KMS-11 (cell line): Measurements from ENCODE around the gene KIAA2012.

ENCODE experiments used
- H2AFZ ChIP-seq: fragments of 200-600 bp; sonication (generic); 2 replicates; pipeline ENCODE4 v1.6.1; 2016; ENCODE audit warnings: antibody characterized with exemption, mixed run types, low read depth
- H3K27ac ChIP-seq: fragments of 200-600 bp; sonication (generic); 2 replicates; pipeline ENCODE4 v1.6.1; 2016; ENCODE audit warnings: mild to moderate bottlenecking, mixed run types
- H3K27me3 ChIP-seq: fragments of 200-600 bp; sonication (generic); 2 replicates; pipeline ENCODE4 v1.6.1; 2017; ENCODE audit warnings: mild to moderate bottlenecking, low read depth, mixed run types, moderate library complexity; ENCODE audit not compliant: insufficient read depth
- H3K36me3 ChIP-seq: fragments of 200-600 bp; sonication (generic); 2 replicates; pipeline ENCODE4 v1.6.1; 2017; ENCODE audit warnings: mild to moderate bottlenecking, mixed run types; ENCODE audit not compliant: insufficient read depth
- H3K4me1 ChIP-seq: fragments of 200-600 bp; sonication (generic); 2 replicates; pipeline ENCODE4 v1.6.1; 2016; ENCODE audit warnings: mild to moderate bottlenecking, low read depth, mixed run types; ENCODE audit not compliant: poor library complexity, severe bottlenecking
- H3K4me2 ChIP-seq: fragments of 200-600 bp; sonication (generic); 2 replicates; pipeline ENCODE4 v1.7.0; 2016; ENCODE audit warnings: mild to moderate bottlenecking, mixed run types
- H3K4me3 ChIP-seq: fragments of 200-600 bp; sonication (generic); IDR thresholded peaks from 2 replicates; pipeline ENCODE4 v1.6.1; 2017; ENCODE audit warnings: low read depth, low read length, mixed read lengths; ENCODE audit not compliant: insufficient read depth
- H3K79me2 ChIP-seq: fragments of 200-600 bp; sonication (generic); 2 replicates; pipeline ENCODE4 v1.6.1; 2016; ENCODE audit warnings: low read depth, mixed run types; ENCODE audit not compliant: insufficient read depth
- H3K9ac ChIP-seq: fragments of 200-600 bp; sonication (generic); 2 replicates; pipeline ENCODE4 v1.6.1; 2016; ENCODE audit warnings: mild to moderate bottlenecking, mixed run types
- H4K20me1 ChIP-seq: fragments of 200-600 bp; sonication (generic); 2 replicates; pipeline ENCODE4 v1.6.1; 2016; ENCODE audit warnings: mild to moderate bottlenecking, mixed run types; ENCODE audit not compliant: insufficient read depth
- TF ChIP-seq, protein P1 (sequence below): fragments of 200-600 bp; sonication (generic); conservative IDR thresholded peaks from 2 replicates; pipeline ENCODE4 v1.6.1; 2017; ENCODE audit warnings: low read depth, mild to moderate bottlenecking, antibody characterized with exemption, low read length, moderate library complexity, mixed read lengths

Gene KIAA2012

DNA sequence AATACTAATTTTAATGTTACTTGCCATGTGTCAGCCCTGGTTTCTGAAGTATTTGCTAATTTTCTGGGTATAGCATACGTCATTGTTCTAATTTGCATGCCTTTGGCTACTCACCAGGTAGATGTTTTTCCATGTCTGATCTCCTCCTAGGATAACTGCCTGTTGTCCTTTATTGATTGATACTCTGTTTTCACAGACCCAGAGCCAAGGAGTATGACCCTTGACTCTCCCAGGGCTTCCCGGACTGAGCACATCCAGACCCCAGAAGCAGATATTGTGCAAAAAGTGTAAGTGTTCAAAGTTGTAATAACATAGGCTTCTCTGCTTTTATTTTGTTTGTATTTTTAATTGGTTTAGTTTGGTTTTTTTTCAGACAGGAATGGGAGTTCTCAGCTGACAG is 111.5 kb downstream of the KIAA2012 start:
- no peak overlapping the region for H3K4me3 ChIP-seq
- H3K4me2 ChIP-seq = no peak overlapping the region
- no peak overlapping the region for H3K27ac ChIP-seq
- no peak overlapping the region for H2AFZ ChIP-seq
- no peak overlapping the region for H3K9ac ChIP-seq
- H3K4me1 ChIP-seq = no peaks in the 10 kb centered on the region
- no peaks in the 10 kb centered on the region for H3K27me3 ChIP-seq
- no peaks in the 10 kb centered on the region for H4K20me1 ChIP-seq
- H3K79me2 ChIP-seq = no peaks in the 10 kb centered on the region
- no peaks in the 10 kb centered on the region for H3K36me3 ChIP-seq
- TF ChIP-seq, protein P1, sequence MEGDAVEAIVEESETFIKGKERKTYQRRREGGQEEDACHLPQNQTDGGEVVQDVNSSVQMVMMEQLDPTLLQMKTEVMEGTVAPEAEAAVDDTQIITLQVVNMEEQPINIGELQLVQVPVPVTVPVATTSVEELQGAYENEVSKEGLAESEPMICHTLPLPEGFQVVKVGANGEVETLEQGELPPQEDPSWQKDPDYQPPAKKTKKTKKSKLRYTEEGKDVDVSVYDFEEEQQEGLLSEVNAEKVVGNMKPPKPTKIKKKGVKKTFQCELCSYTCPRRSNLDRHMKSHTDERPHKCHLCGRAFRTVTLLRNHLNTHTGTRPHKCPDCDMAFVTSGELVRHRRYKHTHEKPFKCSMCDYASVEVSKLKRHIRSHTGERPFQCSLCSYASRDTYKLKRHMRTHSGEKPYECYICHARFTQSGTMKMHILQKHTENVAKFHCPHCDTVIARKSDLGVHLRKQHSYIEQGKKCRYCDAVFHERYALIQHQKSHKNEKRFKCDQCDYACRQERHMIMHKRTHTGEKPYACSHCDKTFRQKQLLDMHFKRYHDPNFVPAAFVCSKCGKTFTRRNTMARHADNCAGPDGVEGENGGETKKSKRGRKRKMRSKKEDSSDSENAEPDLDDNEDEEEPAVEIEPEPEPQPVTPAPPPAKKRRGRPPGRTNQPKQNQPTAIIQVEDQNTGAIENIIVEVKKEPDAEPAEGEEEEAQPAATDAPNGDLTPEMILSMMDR = no peak

GRCh38 chr2:202185156-202185555 is 112.1 kb downstream of the KIAA2012 start:
- Histone ChIP-seq H3K4me1 (no peaks in the 10 kb centered on the region), H3K4me3 (no peak overlapping the region), H4K20me1 (no peaks in the 10 kb centered on the region), H3K36me3 (no peaks in the 10 kb centered on the region), H3K27ac (no peak overlapping the region), H3K4me2 (no peak overlapping the region), H3K27me3 (no peaks in the 10 kb centered on the region), H3K79me2 (no peaks in the 10 kb centered on the region), H3K9ac (no peak overlapping the region), H2AFZ (no peak overlapping the region)
- TF ChIP-seq, protein P1 = no peak

GRCh38 chr2:202186641-202187202 is 113.7 kb downstream of the KIAA2012 start:
- H3K79me2 ChIP-seq = no peaks in the 10 kb centered on the region
- TF ChIP-seq, protein P1 = no peak
- no peak overlapping the region for H2AFZ ChIP-seq
- no peak overlapping the region for H3K4me3 ChIP-seq
- H3K9ac ChIP-seq = no peak overlapping the region
- no peaks in the 10 kb centered on the region for H3K36me3 ChIP-seq
- no peak overlapping the region for H3K27ac ChIP-seq
- H3K4me2 ChIP-seq = no peak overlapping the region
- H3K4me1 ChIP-seq = no peaks in the 10 kb centered on the region
- H3K27me3 ChIP-seq = no peaks in the 10 kb centered on the region
- H4K20me1 ChIP-seq = no peaks in the 10 kb centered on the region

DNA sequence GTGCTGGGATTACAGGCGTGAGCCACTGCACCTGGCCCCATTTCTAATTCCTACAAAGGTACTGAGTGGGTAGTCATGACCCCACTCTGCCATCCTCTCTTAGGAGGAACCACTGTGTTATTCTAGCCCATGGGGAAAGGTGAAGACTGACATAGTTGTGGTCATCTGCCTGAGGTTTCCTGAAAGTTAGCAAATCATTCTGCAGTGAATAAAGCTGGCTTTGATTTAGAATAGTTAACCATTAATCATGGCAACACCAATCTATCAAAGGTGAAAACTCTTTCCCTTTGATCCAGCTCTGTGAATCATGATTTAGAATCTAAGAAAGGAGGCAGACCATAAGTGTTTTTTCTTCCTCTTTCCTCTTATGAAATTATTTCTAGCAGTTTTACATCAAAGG is 114.5 kb downstream of the KIAA2012 start:
- no peak overlapping the region for H3K9ac ChIP-seq
- no peaks in the 10 kb centered on the region for H3K79me2 ChIP-seq
- TF ChIP-seq, protein P1 = no peak
- no peak overlapping the region for H3K4me3 ChIP-seq
- no peaks in the 10 kb centered on the region for H3K4me1 ChIP-seq
- no peaks in the 10 kb centered on the region for H3K36me3 ChIP-seq
- H3K27me3 ChIP-seq = no peaks in the 10 kb centered on the region
- no peak overlapping the region for H3K4me2 ChIP-seq
- no peak overlapping the region for H2AFZ ChIP-seq
- H4K20me1 ChIP-seq = no peaks in the 10 kb centered on the region
- H3K27ac ChIP-seq = no peak overlapping the region
